CD14-positive monocyte (primary cell): Measurements from ENCODE around the gene LCOR. TPM values are rescaled to one million over a fixed set of nuclear protein-coding genes. Genes with fewer than 3 reads are reported as not detected.

Source experiments
- DNase-seq, 3 donors: peaks; one replicate each; pipeline ENCODE4 v3.0.0-alpha.2; 2011 to 2022
- H2AFZ ChIP-seq: 2 replicates; pipeline ENCODE4 v1.6.0; 2012; ENCODE audit warnings: mild to moderate bottlenecking, low read depth, low read length, inconsistent platforms; ENCODE audit not compliant: insufficient read depth, poor library complexity, severe bottlenecking
- H3K27ac ChIP-seq, 2 donors: 1 replicate in 1 of 2; 2 replicates in 1 of 2; pipeline ENCODE4 v1.5.1; 2012 to 2013; ENCODE audit warnings: low read length in 2 of 2, control low read depth in 1 of 2, inconsistent platforms in 1 of 2, low read depth in 1 of 2, mild to moderate bottlenecking in 1 of 2
- H3K27me3 ChIP-seq, 2 donors: one replicate each; pipeline versions ENCODE4 v1.6.0 to v1.6.1; 2011 to 2013; ENCODE audit warnings: low read length in 2 of 2; ENCODE audit not compliant: control insufficient read depth in 2 of 2, insufficient read depth in 2 of 2
- H3K36me3 ChIP-seq, 2 donors: replicated peaks in 1 of 2; 1 replicate in 1 of 2; 2 replicates in 1 of 2; pipeline versions ENCODE4 v1.5.1 to v1.6.1; 2012 to 2013; ENCODE audit warnings: low read length in 2 of 2, control low read depth in 1 of 2, inconsistent platforms in 1 of 2, mild to moderate bottlenecking in 1 of 2; ENCODE audit not compliant: insufficient read depth in 2 of 2, control insufficient read depth in 1 of 2
- H3K4me1 ChIP-seq, 2 donors: 1 replicate in 1 of 2; 2 replicates in 1 of 2; pipeline versions ENCODE4 v1.5.1 to v1.6.1; 2012 to 2013; ENCODE audit warnings: low read length in 2 of 2, control low read depth in 1 of 2, inconsistent platforms in 1 of 2, mild to moderate bottlenecking in 1 of 2, moderate library complexity in 1 of 2; ENCODE audit not compliant: insufficient read depth in 2 of 2, control insufficient read depth in 1 of 2
- H3K4me2 ChIP-seq: replicated peaks from 2 replicates; pipeline ENCODE3; 2012; ENCODE audit warnings: low read length, moderate library complexity, mild to moderate bottlenecking; ENCODE audit not compliant: poor library complexity, severe bottlenecking; ENCODE audit errors: extremely low read depth
- H3K4me3 ChIP-seq, 3 experiments: fragments of 200-600 bp in 1 of 3; sonication (generic) in 1 of 3; replicated peaks in 1 of 3; 1 replicate in 2 of 3; 2 replicates in 1 of 3; pipeline ENCODE4 v1.5.1; 2011 to 2013; ENCODE audit warnings: low read length in 3 of 3, mild to moderate bottlenecking in 3 of 3, control low read depth in 2 of 3, low read depth in 2 of 3, inconsistent platforms in 1 of 3, moderate library complexity in 1 of 3
- H3K79me2 ChIP-seq: 2 replicates; pipeline ENCODE4 v1.6.0; 2012; ENCODE audit warnings: mild to moderate bottlenecking, control low read depth, inconsistent platforms, low read length, moderate library complexity; ENCODE audit not compliant: insufficient read depth
- H3K9ac ChIP-seq: 2 replicates; pipeline ENCODE4 v1.6.0; 2017; ENCODE audit warnings: low read length, mild to moderate bottlenecking; ENCODE audit not compliant: insufficient read depth, poor library complexity, severe bottlenecking
- H3K9me3 ChIP-seq, 2 donors: replicated peaks in 1 of 2; 1 replicate in 1 of 2; 2 replicates in 1 of 2; pipeline versions ENCODE4 v1.5.1 to v1.6.1; 2012 to 2013; ENCODE audit warnings: low read length in 2 of 2, control low read depth in 1 of 2; ENCODE audit not compliant: control insufficient read depth in 1 of 2, insufficient read depth in 1 of 2
- H4K20me1 ChIP-seq: 2 replicates; pipeline ENCODE4 v1.6.0; 2012; ENCODE audit warnings: mild to moderate bottlenecking, low read length, control low read depth, moderate library complexity; ENCODE audit not compliant: insufficient read depth
- H3K27ac Mint-ChIP-seq, 7 donors: one replicate each; pipeline ENCODE4 v1.8.0; 2020; ENCODE audit warnings: mild to moderate bottlenecking in 7 of 7, mixed read lengths in 7 of 7, moderate library complexity in 6 of 7, inconsistent platforms in 2 of 7
- H3K27me3 Mint-ChIP-seq, 3 donors: one replicate each; pipeline ENCODE4 v1.8.0; 2021 to 2022; ENCODE audit warnings: low read depth in 3 of 3, mild to moderate bottlenecking in 3 of 3, mixed read lengths in 3 of 3, moderate library complexity in 3 of 3, inconsistent platforms in 1 of 3
- H3K36me3 Mint-ChIP-seq, 2 donors: one replicate each; pipeline ENCODE4 v1.8.0; 2020; ENCODE audit warnings: mixed read lengths in 2 of 2, inconsistent platforms in 1 of 2, mild to moderate bottlenecking in 1 of 2
- H3K4me1 Mint-ChIP-seq: one replicate; pipeline ENCODE4 v1.8.0; 2020; ENCODE audit warnings: mild to moderate bottlenecking, mixed read lengths
- H3K4me3 Mint-ChIP-seq, 2 donors: one replicate each; pipeline ENCODE4 v1.8.0; 2020; ENCODE audit warnings: mild to moderate bottlenecking in 2 of 2, mixed read lengths in 2 of 2, moderate library complexity in 1 of 2
- H3K9me3 Mint-ChIP-seq, 7 donors: one replicate each; pipeline ENCODE4 v1.8.0; 2020 to 2022; ENCODE audit warnings: mixed read lengths in 7 of 7, mild to moderate bottlenecking in 6 of 7, moderate library complexity in 6 of 7, inconsistent platforms in 2 of 7
- WGBS: methylation state at CpG from one replicate; pipeline ENCODE4 v1.1.5; 2013; ENCODE audit warnings: missing lambda C conversion rate; ENCODE audit not compliant: insufficient coverage; 5-methylcytosine and 5-hydroxymethylcytosine counted together
- intact Hi-C, 2 donors: fragments of 100-400 bp; cut with micrococcal nuclease; formaldehyde crosslinking; loops; one replicate each; pipeline versions ENCODE4 v1.15.0 to v1.15.1; 2023
- polyA plus RNA-seq, 3 donors: library from polyadenylated mRNA; depleted of rRNA in 1 of 3; unstranded in 2 of 3; stranded (reverse) in 1 of 3; fragments of 300-500 nt in 2 of 3; fragments of >200 nt in 1 of 3; fragmentation: Illumina TruSeq in 2 of 3; gene quantifications; 1 replicate in 2 of 3; 2 replicates in 1 of 3; pipeline ENCODE4 v1.2.3, GENCODE V29; 2012 to 2021
- TF ChIP-seq, protein P1 (sequence below): fragments of 200-600 bp; IDR thresholded peaks from one replicate; pipeline ENCODE4 v1.8.0; 2022; ENCODE audit warnings: antibody characterized with exemption, mild to moderate bottlenecking

Gene LCOR
- polyA plus RNA-seq, 3 donors, result 5.7 to 11.8 (median 10.0) TPM

DNA sequence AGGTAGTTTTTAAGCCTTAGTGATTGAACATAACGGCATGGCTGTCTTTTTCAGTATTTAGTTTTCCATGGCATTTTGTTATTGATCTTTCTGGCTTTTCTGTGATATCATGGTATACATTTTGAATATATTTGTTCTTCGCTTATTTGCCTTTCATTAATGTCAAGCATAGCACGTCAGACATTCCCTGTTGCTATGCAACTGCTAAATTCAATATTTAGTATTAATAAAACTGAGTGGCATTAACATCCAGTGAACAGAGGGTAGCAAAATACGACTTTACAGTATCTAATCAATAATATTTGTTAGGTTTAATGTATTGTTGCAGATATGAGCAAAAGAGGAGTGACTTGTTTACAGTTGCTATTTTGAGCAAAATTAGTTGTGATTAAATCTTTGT, 72.5 kb downstream of the LCOR start:
- TF ChIP-seq, protein P1, sequence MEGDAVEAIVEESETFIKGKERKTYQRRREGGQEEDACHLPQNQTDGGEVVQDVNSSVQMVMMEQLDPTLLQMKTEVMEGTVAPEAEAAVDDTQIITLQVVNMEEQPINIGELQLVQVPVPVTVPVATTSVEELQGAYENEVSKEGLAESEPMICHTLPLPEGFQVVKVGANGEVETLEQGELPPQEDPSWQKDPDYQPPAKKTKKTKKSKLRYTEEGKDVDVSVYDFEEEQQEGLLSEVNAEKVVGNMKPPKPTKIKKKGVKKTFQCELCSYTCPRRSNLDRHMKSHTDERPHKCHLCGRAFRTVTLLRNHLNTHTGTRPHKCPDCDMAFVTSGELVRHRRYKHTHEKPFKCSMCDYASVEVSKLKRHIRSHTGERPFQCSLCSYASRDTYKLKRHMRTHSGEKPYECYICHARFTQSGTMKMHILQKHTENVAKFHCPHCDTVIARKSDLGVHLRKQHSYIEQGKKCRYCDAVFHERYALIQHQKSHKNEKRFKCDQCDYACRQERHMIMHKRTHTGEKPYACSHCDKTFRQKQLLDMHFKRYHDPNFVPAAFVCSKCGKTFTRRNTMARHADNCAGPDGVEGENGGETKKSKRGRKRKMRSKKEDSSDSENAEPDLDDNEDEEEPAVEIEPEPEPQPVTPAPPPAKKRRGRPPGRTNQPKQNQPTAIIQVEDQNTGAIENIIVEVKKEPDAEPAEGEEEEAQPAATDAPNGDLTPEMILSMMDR, result no peak
- no peaks in the 10 kb centered on the region for H3K9me3 Mint-ChIP-seq
- no peaks in the 10 kb centered on the region for H3K27me3 Mint-ChIP-seq
- Histone ChIP-seq H3K79me2 (peaks cover 95% of the 10 kb centered on the region), H3K36me3 (peaks cover 11 to 22% of the 10 kb centered on the region in 2 donors), H3K27me3 (no peaks in the 10 kb centered on the region), H3K4me3 (no peak overlapping the region), H3K9me3 (no peaks in the 10 kb centered on the region), H4K20me1 (peaks cover 94% of the 10 kb centered on the region), H3K4me2 (no peak overlapping the region), H3K9ac (no peak overlapping the region), H3K27ac (no peak overlapping the region), H3K4me1 (peaks cover 0 to 7% of the 10 kb centered on the region in 2 donors), H2AFZ (no peak overlapping the region)
- peaks cover 22% of the 10 kb centered on the region in 2 donors for H3K36me3 Mint-ChIP-seq
- DNase-seq, result no peak
- intact Hi-C loops, result no loop called here
- H3K4me1 Mint-ChIP-seq, result peaks cover 22% of the 10 kb centered on the region
- H3K27ac Mint-ChIP-seq, result no peak overlapping the region
- 100% methylated on average over 1 of the region's 4 CpGs for WGBS
- H3K4me3 Mint-ChIP-seq, result no peak overlapping the region

DNA sequence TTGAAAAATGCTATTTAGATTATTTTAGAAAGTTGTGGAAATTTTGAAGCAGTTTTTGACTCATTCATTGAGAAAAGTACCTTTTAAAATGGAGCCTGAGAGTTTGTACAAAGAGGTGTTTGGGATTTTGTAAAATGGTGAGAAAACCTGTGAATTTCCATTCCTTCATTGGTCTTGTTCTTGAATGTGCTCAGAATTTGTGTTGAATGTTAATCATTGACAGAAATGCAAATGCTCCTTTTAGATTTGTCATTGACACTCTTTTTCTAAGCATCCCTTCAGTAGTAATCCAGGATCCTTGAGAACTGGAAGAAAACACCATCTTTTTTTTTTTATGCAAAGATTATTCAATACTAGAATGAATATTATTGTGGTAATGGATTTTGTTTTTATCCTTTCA, 74.8 kb downstream of the LCOR start:
- Histone ChIP-seq H3K36me3 (peaks cover 11 to 40% of the 10 kb centered on the region in 2 donors), H2AFZ (no peak overlapping the region), H3K27me3 (no peaks in the 10 kb centered on the region), H3K9ac (no peak overlapping the region), H3K4me2 (no peak overlapping the region), H3K27ac (no peak overlapping the region), H4K20me1 (peaks cover 92% of the 10 kb centered on the region), H3K4me3 (no peak overlapping the region), H3K79me2 (peaks cover 93% of the 10 kb centered on the region), H3K4me1 (peaks cover 0 to 7% of the 10 kb centered on the region in 2 donors), H3K9me3 (no peaks in the 10 kb centered on the region)
- Mint-ChIP-seq H3K4me3 (no peak overlapping the region), H3K27ac (no peak overlapping the region), H3K27me3 (no peaks in the 10 kb centered on the region), H3K9me3 (no peaks in the 10 kb centered on the region), H3K36me3 (peaks cover 26 to 34% of the 10 kb centered on the region in 2 donors), H3K4me1 (peaks cover 18% of the 10 kb centered on the region)
- TF ChIP-seq, protein P1, result no peak
- intact Hi-C loops, result no loop called here
- DNase-seq, result no peak
